Body of pancreas (tissue), 4 donors: ENCODE measurements around the gene RPS8.

Source experiments
- POLR2A ChIP-seq, 3 donors: fragments of 450-650 bp; IDR thresholded peaks; one replicate each; pipeline ENCODE4 v1.6.1; 2016; ENCODE audit warnings: antibody characterized with exemption in 3 of 3, mild to moderate bottlenecking in 2 of 3
- TF ChIP-seq, protein P1 (sequence below), 7 experiments: fragments of 450-650 bp in 4 of 7; fragments of 200-600 bp in 3 of 7; sonication (generic) in 3 of 7; IDR thresholded peaks; one replicate each; pipeline ENCODE4 v1.5.1; 2016 to 2019; ENCODE audit warnings: antibody characterized with exemption in 7 of 7

DNA sequence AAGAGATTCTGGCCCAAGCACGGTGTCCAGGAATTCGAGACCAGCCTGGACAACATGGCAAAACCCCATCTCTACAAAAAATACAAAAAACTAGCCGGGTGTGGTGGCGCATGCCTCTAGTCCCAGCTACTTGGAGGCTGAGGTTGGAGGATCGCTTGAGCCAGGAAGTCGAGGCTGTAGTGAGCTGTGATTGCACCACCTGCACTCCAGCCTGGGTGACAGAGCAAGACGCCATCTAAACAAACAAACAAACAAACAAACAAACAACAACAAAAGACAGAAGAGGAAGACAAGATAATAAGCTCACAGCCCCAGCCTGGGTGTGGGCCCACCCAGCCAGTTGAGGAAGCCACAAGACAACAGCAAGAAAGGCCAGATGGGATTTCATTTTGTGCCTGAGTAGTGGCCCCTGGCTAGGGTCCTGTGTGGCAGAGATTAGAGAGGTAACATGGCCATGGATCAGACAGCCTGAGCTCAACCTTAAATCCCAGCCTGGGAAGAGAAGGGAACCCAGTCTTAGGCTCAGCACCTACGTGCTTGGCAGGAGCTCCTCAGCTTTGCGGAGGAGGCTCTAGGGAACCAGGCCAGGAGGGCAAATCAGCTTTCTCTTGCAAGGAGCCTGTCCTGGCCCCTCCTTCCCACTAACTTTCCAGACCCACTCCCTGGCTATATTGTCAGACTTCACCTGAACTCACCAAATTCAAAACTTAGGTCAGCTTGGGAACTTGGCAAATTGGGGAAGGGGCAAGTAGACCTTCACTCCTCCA, 17.6 kb downstream of the RPS8 start:
- TF ChIP-seq, protein P1, sequence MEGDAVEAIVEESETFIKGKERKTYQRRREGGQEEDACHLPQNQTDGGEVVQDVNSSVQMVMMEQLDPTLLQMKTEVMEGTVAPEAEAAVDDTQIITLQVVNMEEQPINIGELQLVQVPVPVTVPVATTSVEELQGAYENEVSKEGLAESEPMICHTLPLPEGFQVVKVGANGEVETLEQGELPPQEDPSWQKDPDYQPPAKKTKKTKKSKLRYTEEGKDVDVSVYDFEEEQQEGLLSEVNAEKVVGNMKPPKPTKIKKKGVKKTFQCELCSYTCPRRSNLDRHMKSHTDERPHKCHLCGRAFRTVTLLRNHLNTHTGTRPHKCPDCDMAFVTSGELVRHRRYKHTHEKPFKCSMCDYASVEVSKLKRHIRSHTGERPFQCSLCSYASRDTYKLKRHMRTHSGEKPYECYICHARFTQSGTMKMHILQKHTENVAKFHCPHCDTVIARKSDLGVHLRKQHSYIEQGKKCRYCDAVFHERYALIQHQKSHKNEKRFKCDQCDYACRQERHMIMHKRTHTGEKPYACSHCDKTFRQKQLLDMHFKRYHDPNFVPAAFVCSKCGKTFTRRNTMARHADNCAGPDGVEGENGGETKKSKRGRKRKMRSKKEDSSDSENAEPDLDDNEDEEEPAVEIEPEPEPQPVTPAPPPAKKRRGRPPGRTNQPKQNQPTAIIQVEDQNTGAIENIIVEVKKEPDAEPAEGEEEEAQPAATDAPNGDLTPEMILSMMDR (IDR thresholded peaks at IDR 0.05): no peak
- no peak for TF ChIP-seq POLR2A (IDR thresholded peaks at IDR 0.05)
